Naive thymus-derived CD4-positive, alpha-beta T cell (primary cell): ENCODE measurements around the gene HEBP2. TPM values are rescaled to one million over a fixed set of nuclear protein-coding genes. Genes with fewer than 3 reads are reported as not detected.

Experiments
- ATAC-seq: fragments of 150-1000 bp; cut with Tn5 transposase; 2 replicates; pipeline ENCODE4 v1.10.0; 2021; ENCODE audit warnings: mild to moderate bottlenecking, moderate library complexity
- CTCF ChIA-PET: fragments of 350-600 bp; sonication (Branson Sonifier 250); formaldehyde crosslinking; loops from one replicate; lab custom pipeline; 2021; ENCODE audit warnings: antibody characterized with exemption; lab: Charles Lee
- POLR2A ChIA-PET: fragments of 350-600 bp; sonication (Branson Sonifier 250); formaldehyde crosslinking; loops from one replicate; lab custom pipeline; 2021; ENCODE audit warnings: antibody characterized with exemption, inconsistent platforms; lab: Charles Lee
- DNase-seq, 9 donors: peaks; one replicate each; pipeline versions ENCODE4 v3.0.0 to v3.0.0-alpha.2; 2020 to 2022; ENCODE audit warnings: mixed read lengths in 1 of 9
- H3K27ac ChIP-seq: one replicate; pipeline ENCODE4 v1.7.0; 2013; ENCODE audit warnings: mild to moderate bottlenecking, low read depth, low read length, moderate library complexity
- H3K27me3 ChIP-seq, 2 donors: one replicate each; pipeline ENCODE4 v1.7.0; 2013; ENCODE audit warnings: low read length in 2 of 2, mild to moderate bottlenecking in 2 of 2, moderate library complexity in 2 of 2; ENCODE audit not compliant: control insufficient read depth in 2 of 2, insufficient read depth in 2 of 2
- H3K36me3 ChIP-seq, 3 experiments: 1 replicate in 2 of 3; 2 replicates in 1 of 3; pipeline ENCODE4 v1.7.0; 2013; ENCODE audit warnings: low read length in 3 of 3, mild to moderate bottlenecking in 3 of 3, moderate library complexity in 1 of 3; ENCODE audit not compliant: insufficient read depth in 3 of 3, control insufficient read depth in 2 of 3
- H3K4me1 ChIP-seq, 2 donors: one replicate each; pipeline ENCODE4 v1.7.0; 2013; ENCODE audit warnings: low read length in 2 of 2, mild to moderate bottlenecking in 2 of 2, moderate library complexity in 1 of 2; ENCODE audit not compliant: control insufficient read depth in 2 of 2, insufficient read depth in 2 of 2
- H3K4me3 ChIP-seq: 2 replicates; pipeline ENCODE4 v1.7.0; 2013; ENCODE audit warnings: mild to moderate bottlenecking, low read length
- H3K9me3 ChIP-seq, 3 experiments: 1 replicate in 2 of 3; 2 replicates in 1 of 3; pipeline ENCODE4 v1.7.0; 2013; ENCODE audit warnings: low read length in 3 of 3; ENCODE audit not compliant: control insufficient read depth in 2 of 3
- H3K27ac Mint-ChIP-seq, 9 donors: one replicate each; pipeline ENCODE4 v1.8.0; 2020 to 2022; ENCODE audit warnings: mixed read lengths in 9 of 9, mild to moderate bottlenecking in 8 of 9, moderate library complexity in 5 of 9, inconsistent platforms in 2 of 9
- H3K27me3 Mint-ChIP-seq, 5 donors: one replicate each; pipeline ENCODE4 v1.8.0; 2021 to 2022; ENCODE audit warnings: mixed read lengths in 5 of 5, mild to moderate bottlenecking in 1 of 5
- H3K36me3 Mint-ChIP-seq, 5 donors: one replicate each; pipeline ENCODE4 v1.8.0; 2020 to 2022; ENCODE audit warnings: mixed read lengths in 5 of 5, mild to moderate bottlenecking in 3 of 5, inconsistent platforms in 1 of 5
- H3K4me1 Mint-ChIP-seq, 7 donors: one replicate each; pipeline ENCODE4 v1.8.0; 2020 to 2022; ENCODE audit warnings: mixed read lengths in 7 of 7, mild to moderate bottlenecking in 3 of 7, inconsistent platforms in 1 of 7
- H3K4me3 Mint-ChIP-seq, 10 donors: one replicate each; pipeline ENCODE4 v1.8.0; 2020 to 2022; ENCODE audit warnings: mild to moderate bottlenecking in 10 of 10, mixed read lengths in 10 of 10, moderate library complexity in 6 of 10, inconsistent platforms in 2 of 10
- H3K9me3 Mint-ChIP-seq, 11 donors: one replicate each; pipeline ENCODE4 v1.8.0; 2020 to 2022; ENCODE audit warnings: mixed read lengths in 11 of 11, mild to moderate bottlenecking in 4 of 11, inconsistent platforms in 1 of 11, moderate library complexity in 1 of 11
- intact Hi-C, 2 donors: fragments of 100-400 bp; cut with micrococcal nuclease; formaldehyde crosslinking; loops; one replicate each; pipeline ENCODE4 v1.15.1; 2023
- polyA plus RNA-seq, 2 donors: library from polyadenylated mRNA; unstranded; fragments of 300-500 nt; fragmentation: Illumina TruSeq; gene quantifications; one replicate each; pipeline ENCODE4 v1.2.3, GENCODE V29; 2021
- total RNA-seq, 6 experiments: library from RNA in 5 of 6; stranded (reverse) in 5 of 6; gene quantifications; 1 replicate in 5 of 6; 2 replicates in 1 of 6; pipeline ENCODE4 v1.2.3 and lab custom pipeline; 2021 to 2026

The HEBP2 gene
- total and polyA plus RNA-seq, 7 experiments from 2014 or later = 24.9 to 50.7 (median 41.0) TPM

GRCh38 chr6:138410972-138411880 is 7.2 kb downstream of the HEBP2 start:
- no peak overlapping the region for H3K27ac ChIP-seq
- Mint-ChIP-seq H3K4me1 (peaks cover 10 to 33% (median 26%) of the 10 kb centered on the region in 7 donors), H3K27me3 (no peaks in the 10 kb centered on the region), H3K4me3 (peak overlapping the region in 1 of 10 donors; percentile 28), H3K36me3 (peaks cover 30 to 73% (median 52%) of the 10 kb centered on the region in 5 donors), H3K27ac (peak overlapping the region in 7 of 9 donors; percentile 13 to 75 (median 51)), H3K9me3 (no peaks in the 10 kb centered on the region)
- H3K4me1 ChIP-seq = no peaks in the 10 kb centered on the region
- H3K4me3 ChIP-seq = no peak overlapping the region
- H3K36me3 ChIP-seq = peaks cover 0 to 91% (median 11%) of the 10 kb centered on the region in 3 experiments
- ATAC-seq = no peak
- DNase-seq = no peak
- no peaks in the 10 kb centered on the region for H3K9me3 ChIP-seq
- ChIA-PET CTCF (no interaction called here), POLR2A (interaction anchor here (0.7 kb wide), 1 partner anchor 225 kb away, joined by 3 read pairs; no protein-coding TSS in a partner anchor)
- H3K27me3 ChIP-seq = no peaks in the 10 kb centered on the region
- intact Hi-C loops = loop anchor here in 1 of 2 donors (2.0 kb wide), 1 partner anchor 44 kb away; no protein-coding TSS in a partner anchor

GRCh38 chr6:138415125-138415524 is 11.1 kb downstream of the HEBP2 start:
- POLR2A ChIA-PET = interaction anchor here (0.7 to 0.8 kb wide), 2 partner anchors 12 to 60 kb away, joined by 3 read pairs; no protein-coding TSS in a partner anchor
- Mint-ChIP-seq H3K9me3 (peaks cover 0 to 7% (median 0%) of the 10 kb centered on the region in 11 donors), H3K27ac (no peak overlapping the region), H3K27me3 (no peaks in the 10 kb centered on the region), H3K4me3 (no peak overlapping the region), H3K36me3 (peaks cover 34 to 80% (median 56%) of the 10 kb centered on the region in 5 donors), H3K4me1 (peaks cover 0 to 13% (median 3%) of the 10 kb centered on the region in 7 donors)
- no peak overlapping the region for H3K4me3 ChIP-seq
- intact Hi-C loops = no loop called here
- ATAC-seq = no peak
- no peaks in the 10 kb centered on the region for H3K4me1 ChIP-seq
- H3K9me3 ChIP-seq = no peaks in the 10 kb centered on the region
- no peaks in the 10 kb centered on the region for H3K27me3 ChIP-seq
- no peak for DNase-seq
- CTCF ChIA-PET = interaction anchor here (1.1 kb wide), 1 partner anchor 9 kb away, joined by 4 read pairs; no protein-coding TSS in a partner anchor
- H3K27ac ChIP-seq = no peak overlapping the region
- peaks cover 0 to 79% (median 7%) of the 10 kb centered on the region in 3 experiments for H3K36me3 ChIP-seq

GRCh38 chr6:138416206-138416605 is 12.2 kb downstream of the HEBP2 start:
- Histone ChIP-seq H3K4me1 (no peaks in the 10 kb centered on the region), H3K36me3 (peaks cover 0 to 74% (median 4%) of the 10 kb centered on the region in 3 experiments), H3K4me3 (no peak overlapping the region), H3K9me3 (no peaks in the 10 kb centered on the region), H3K27me3 (no peaks in the 10 kb centered on the region), H3K27ac (no peak overlapping the region)
- Mint-ChIP-seq H3K4me3 (no peak overlapping the region), H3K27me3 (no peaks in the 10 kb centered on the region), H3K9me3 (peaks cover 0 to 7% (median 1%) of the 10 kb centered on the region in 11 donors), H3K27ac (peak overlapping the region in 2 of 9 donors; percentile 18 to 30), H3K36me3 (peaks cover 32 to 75% (median 52%) of the 10 kb centered on the region in 5 donors), H3K4me1 (peaks cover 0 to 6% (median 1%) of the 10 kb centered on the region in 7 donors)
- CTCF ChIA-PET = interaction anchor here (0.9 to 1.2 kb wide), 2 partner anchors 10 to 103 kb away, joined by 3 read pairs; no protein-coding TSS in a partner anchor
- POLR2A ChIA-PET = interaction anchor here (0.6 to 1.2 kb wide), 4 partner anchors 10 to 132 kb away, joined by 3 to 4 read pairs (median 3); no protein-coding TSS in a partner anchor
- intact Hi-C loops = no loop called here
- DNase-seq (no peak), ATAC-seq (no peak)

- Histone ChIP-seq H3K4me3 (no peak overlapping the region), H3K9me3 (no peaks in the 10 kb centered on the region), H3K36me3 (peaks cover 0 to 62% (median 4%) of the 10 kb centered on the region in 3 experiments), H3K27me3 (no peaks in the 10 kb centered on the region), H3K27ac (no peak overlapping the region), H3K4me1 (no peaks in the 10 kb centered on the region)
- CTCF ChIA-PET = interaction anchor here (0.9 kb wide), 1 partner anchor 12 kb away, joined by 3 read pairs; no protein-coding TSS in a partner anchor
- peaks cover 0 to 8% (median 0%) of the 10 kb centered on the region in 7 donors for H3K4me1 Mint-ChIP-seq
- H3K27me3 Mint-ChIP-seq = no peaks in the 10 kb centered on the region
- peaks cover 29 to 71% (median 43%) of the 10 kb centered on the region in 5 donors for H3K36me3 Mint-ChIP-seq
- H3K27ac Mint-ChIP-seq = peak overlapping the region in 1 of 9 donors; percentile 65
- ATAC-seq (no peak), DNase-seq (no peak)
- intact Hi-C loops = no loop called here
- peak overlapping the region in 1 of 10 donors; percentile 45 for H3K4me3 Mint-ChIP-seq
- peaks cover 0 to 7% (median 1%) of the 10 kb centered on the region in 11 donors for H3K9me3 Mint-ChIP-seq
- POLR2A ChIA-PET = interaction anchor here (0.8 to 1.1 kb wide), 2 partner anchors 10 to 61 kb away, joined by 3 read pairs; no protein-coding TSS in a partner anchor
Observed at GRCh38 chr6:138417493-138418117, 13.6 kb downstream of the HEBP2 start.

GRCh38 chr6:138418118-138418742 is 14.2 kb downstream of the HEBP2 start:
- no peaks in the 10 kb centered on the region for H3K4me1 ChIP-seq
- H3K36me3 Mint-ChIP-seq = peaks cover 29 to 68% (median 43%) of the 10 kb centered on the region in 5 donors
- peaks cover 0 to 55% (median 0%) of the 10 kb centered on the region in 3 experiments for H3K36me3 ChIP-seq
- no peak for DNase-seq
- CTCF ChIA-PET = interaction anchor here (0.9 kb wide), 1 partner anchor 12 kb away, joined by 3 read pairs; no protein-coding TSS in a partner anchor
- no peak overlapping the region for H3K4me3 Mint-ChIP-seq
- no peaks in the 10 kb centered on the region for H3K27me3 ChIP-seq
- POLR2A ChIA-PET = interaction anchor here (1.1 kb wide), 1 partner anchor 10 kb away, joined by 3 read pairs; no protein-coding TSS in a partner anchor
- peaks cover 0 to 7% (median 1%) of the 10 kb centered on the region in 11 donors for H3K9me3 Mint-ChIP-seq
- H3K4me3 ChIP-seq = no peak overlapping the region
- H3K27me3 Mint-ChIP-seq = no peaks in the 10 kb centered on the region
- ATAC-seq = no peak
- intact Hi-C loops = no loop called here
- peak overlapping the region in 2 of 9 donors; percentile 38 to 65 for H3K27ac Mint-ChIP-seq
- H3K4me1 Mint-ChIP-seq = peaks cover 3 to 13% (median 4%) of the 10 kb centered on the region in 7 donors
- no peaks in the 10 kb centered on the region for H3K9me3 ChIP-seq
- H3K27ac ChIP-seq = no peak overlapping the region
